Hematopoietic multipotent progenitor cell treated with erythropoietin and hydrocortisone succinate and interleukin-3 and kit ligand, for 4 days (in vitro differentiated cells): ENCODE measurements around the gene ZNF792.
A peak's percentile ranks its signal among the peaks of the same experiment; 100 is the strongest.
"Not testable (repeated sequence)": the region's sequence is repeated elsewhere in the genome, so short reads cannot be mapped to it uniquely, and the experiment has no call there.

Source experiments
- DNase-seq: peaks from one replicate; pipeline ENCODE4 v3.0.0-alpha.2; 2015

ZNF792 gene

DNA sequence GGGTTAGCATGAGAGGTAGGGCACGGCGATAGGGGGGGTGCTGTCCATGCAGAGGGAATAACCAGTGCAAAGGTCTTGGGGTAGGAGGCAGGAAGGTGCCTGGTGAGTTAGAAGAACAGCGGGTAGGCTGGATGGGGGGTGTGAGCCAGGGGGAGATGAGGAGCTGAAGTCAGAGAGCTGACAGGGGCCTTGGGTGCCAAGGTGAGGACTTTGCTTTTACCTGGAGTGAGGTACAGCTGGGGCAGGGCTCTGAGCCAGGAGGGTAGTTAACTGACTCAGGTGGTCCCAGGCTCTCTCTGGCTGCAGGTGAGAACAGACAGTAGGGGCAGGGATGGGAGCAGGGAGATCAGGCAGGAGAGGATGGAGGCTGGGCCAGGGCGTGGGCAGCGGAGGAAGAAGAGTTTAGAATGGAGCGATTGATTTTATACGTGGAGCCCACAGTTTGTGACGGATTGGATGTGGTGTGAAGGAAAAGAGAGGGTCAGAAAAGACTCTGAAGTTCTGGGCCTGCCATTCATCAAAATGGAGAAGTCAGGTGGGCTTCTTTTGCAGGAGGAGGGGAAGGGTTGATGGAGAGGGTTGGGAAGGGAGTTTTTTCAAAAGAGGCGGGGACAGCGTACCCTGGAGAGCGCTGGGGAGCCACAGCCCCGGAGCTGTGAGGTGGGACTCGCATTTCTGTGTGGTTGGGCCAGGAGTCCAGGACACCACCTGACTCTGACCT lies 34.9 kb upstream of the ZNF792 start:
- DNase-seq = no peak

DNA sequence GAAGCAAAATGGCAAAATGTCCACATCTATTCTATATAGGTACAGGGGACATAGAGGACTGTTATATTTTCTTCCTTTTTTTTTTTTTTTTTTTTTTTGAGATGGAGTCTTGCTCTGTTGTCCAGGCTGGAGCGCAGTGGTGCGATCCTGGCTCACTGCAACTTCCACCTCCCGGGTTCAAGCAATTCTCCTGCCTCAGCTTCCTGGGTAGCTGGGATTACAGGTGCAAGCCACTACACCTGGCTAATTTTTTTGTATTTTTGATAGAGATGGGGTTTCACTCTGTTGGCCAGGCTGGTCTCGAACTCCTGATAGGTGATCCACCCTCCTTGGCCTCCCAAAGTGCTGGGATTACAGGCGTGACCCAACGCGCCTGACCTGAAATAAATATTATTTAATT lies 34.2 kb upstream of the ZNF792 start:
- DNase-seq = not testable (repeated sequence)

- peak; percentile 61 for DNase-seq
Observed at GRCh38 chr19:34997071-34997617, 33.1 kb upstream of the ZNF792 start.

DNA sequence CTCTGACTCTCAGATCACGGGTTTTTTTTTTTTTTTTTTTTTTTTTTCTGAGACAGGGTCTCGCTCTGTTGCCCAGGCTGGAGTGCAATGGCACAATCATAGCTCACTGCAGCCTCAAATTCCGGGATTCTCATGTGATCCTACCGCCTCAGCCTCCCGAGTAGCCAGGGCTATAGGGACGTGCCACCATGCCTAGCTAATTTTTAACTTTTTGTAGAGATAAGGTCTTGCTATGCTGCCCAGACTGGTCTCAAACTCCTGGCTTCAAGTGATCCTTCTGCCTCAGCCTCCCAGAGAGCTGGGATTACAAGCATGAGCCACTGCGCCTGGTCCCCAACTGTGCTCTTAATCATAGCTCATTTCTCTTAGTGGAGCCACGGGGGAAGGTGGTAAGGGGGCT lies 31.5 kb upstream of the ZNF792 start:
- no peak for DNase-seq

- peak; percentile 40 for DNase-seq
Observed at GRCh38 chr19:34994643-34995541, 30.9 kb upstream of the ZNF792 start.

DNA sequence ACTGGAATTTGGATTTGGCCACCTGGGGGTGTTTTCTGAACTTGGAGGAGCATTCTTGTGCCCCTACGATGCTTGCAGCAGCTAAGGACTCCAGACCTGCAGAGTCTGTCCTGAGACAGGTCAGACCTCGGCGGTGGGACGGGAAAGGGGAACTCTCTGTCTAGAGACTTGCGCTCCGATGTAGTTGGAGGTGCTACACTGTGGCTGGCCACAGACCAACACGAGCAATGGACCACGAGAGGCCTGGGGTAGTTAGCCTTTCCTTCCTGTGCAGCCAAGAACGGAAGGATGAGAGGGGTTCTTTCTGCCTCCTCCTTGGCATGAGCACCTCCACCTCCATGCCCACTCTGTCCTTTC lies 30.2 kb upstream of the ZNF792 start:
- DNase-seq = no peak

DNA sequence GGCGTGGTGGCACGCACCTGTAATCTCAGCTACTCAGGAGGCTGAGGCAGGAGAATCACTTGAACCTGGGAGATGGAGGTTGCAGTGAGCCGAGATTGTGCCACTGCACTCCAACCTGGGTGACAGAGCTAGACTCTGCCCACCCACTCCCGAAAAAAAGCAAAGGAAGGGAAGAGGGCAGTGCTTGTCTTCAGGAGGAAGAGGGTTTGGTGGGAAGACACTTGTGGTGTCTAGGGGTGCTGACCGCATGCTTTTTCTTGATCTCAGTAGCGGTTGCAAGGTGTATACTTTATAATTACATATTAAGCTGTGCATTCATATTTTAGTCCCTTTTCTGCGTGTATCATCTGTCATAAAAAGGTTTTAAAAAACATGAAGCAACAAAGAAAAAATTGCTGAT lies 28.6 kb upstream of the ZNF792 start:
- DNase-seq = not testable (repeated sequence)

DNA sequence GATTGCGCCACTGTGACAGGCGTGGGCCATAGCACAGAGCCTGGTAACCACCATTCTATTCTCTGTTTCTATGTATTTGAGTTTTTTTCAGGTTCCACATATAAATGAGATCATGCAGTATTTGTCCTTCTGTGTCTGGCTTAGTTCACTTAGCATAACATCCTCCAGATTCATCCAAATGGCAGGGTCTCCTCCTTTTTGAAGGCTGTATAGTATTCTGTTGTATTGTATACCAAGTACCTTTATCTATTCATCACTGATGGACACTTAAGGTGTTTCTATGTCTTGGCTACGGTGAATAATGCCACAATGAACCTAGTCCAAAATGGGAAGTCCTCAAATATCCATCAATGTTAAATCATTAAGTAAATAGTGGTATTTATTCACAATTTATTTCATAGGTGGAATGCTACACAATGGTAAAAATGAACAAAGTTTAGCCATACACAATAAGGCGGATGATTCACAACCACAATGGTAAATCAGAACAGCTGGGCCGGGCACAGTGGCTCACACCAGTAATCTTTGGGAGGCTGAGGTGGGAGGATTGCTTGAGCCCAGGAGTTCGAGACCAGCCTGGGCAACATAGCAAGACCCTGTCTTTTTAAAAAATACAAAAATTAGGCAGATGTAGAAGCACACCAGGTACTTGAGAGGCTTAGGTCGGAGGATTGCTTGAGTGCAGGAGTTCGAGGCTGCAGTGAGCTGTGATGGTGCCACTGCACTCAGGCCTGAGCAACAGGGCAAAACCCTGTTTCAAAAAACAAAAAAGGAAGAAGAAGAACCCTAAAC lies 27.7 kb upstream of the ZNF792 start:
- DNase-seq = no peak

DNA sequence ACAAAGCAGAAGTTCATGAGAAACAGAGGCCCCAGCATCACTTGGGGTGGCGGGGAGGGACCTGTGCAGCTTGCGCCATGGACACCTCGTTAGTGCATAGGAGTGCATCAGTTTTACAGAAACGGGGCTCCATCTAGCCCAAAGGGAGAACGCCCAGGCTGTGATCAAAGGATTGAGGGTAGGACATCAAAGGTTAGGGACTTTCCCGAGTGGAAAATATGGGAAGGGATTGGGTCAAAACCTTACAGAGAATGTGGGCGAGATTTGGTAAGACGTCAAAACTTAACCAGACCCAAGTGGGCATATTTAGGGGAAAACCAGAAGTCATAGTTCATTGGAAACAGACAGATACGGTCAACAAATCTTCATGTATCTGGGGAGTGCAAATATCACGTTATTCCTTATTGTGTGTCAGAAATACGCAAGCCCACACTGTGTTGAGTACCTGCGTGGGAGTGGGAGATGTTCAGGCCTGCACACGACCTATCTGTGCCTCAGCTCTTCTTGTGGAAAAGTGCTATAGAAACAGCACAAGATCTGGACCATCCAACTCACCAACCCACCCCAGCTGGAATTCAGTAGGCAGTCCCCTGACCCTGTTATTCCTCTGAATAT lies 26.7 kb upstream of the ZNF792 start:
- DNase-seq = no peak

DNA sequence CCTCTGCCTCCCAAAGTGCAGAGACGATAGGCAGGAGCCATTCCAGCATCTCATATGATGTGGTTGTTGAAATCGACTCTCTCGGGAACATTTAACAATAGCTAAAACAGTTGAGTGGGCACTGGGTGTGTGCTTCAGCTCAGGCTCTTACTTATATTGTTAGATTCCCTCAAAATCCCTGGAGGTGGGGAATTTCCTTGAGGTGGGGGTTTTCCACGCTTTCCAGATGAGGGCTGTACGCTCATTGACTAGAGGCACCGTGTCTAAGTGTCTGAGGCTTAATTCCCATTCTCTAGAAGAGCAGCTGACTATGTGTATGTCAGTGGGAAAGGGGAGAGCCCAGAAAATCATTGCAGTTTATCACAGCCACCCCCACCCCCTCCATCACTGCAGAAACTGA lies 25.3 kb upstream of the ZNF792 start:
- no peak for DNase-seq

DNA sequence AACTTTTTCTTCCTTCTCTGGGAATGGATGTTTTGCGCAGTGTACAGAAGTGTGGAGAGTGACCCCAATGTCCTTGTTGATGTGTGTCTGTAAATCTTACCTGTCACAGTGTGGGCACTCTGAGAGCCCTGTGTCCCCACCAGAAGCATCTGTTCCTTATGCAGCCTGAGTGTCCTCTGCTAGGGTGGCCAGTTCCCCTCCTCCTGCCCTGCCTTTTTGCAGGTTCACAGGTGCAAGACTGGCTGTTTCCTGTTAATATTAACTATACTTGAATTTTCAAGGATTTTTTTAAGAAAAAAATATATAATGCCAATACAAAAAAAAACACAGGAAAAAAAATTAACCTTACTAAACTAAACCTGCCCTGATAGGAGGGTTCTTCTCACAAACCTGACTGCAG lies 24.1 kb upstream of the ZNF792 start:
- no peak for DNase-seq

DNA sequence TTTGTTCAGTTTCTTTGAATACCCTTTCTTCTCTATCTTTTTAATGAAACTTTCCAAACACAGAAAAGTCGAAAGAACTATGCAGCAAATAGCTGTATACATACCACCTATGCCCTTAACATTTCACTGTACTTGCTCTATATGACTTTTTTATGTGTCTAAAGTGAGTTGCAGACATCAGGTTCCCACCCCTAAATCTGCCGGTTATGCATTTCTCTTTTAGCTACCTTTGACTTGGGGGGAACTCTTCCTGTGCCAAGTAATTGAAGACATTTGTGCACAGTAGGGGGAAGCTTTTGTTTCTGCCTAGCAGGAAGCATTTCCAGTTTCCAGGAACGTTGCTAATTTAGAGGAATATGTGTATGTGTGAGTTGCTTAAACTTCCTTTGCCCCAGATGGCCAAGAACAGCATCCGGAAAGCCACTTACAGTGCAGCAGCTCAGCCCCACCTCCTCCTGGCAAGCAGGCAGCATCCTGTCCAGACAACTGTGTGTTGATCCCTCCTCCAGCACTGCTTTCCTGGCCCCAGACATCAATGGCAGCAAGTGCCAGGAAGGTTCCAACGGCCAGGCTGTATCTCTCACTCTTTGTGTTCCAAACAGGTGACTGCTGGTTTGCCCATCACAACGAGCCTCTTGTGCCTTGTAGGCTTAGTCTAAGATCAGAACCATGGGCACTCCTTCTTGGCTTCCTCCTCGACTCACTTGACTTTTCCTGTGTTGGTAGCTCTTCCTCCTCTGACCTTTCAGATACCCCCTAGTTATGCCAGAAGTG lies 21.4 kb upstream of the ZNF792 start:
- peak; percentile 33 for DNase-seq

GRCh38 chr19:34984287-34984686 lies 20.3 kb upstream of the ZNF792 start:
- no peak for DNase-seq

- DNase-seq = no peak
Observed at GRCh38 chr19:34983786-34984185, 19.8 kb upstream of the ZNF792 start.

DNA sequence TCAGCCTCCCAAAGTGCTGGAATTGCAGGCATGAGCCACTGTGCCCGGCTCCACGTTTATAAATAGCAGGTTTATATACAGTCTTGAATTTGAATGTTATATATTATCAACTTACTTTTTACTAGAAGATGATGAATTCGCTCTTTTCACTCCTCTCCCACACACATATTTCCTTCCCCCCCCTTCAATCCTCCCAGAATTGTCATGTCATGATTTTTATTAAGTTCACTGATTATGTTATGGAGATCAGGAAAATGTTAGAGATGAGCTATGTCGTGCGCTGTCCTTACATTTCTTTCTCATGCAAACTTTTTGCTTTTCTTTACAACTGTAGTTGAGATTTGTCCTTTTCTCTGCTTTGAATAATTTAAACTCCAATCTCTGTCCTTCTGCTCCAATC lies 18.2 kb upstream of the ZNF792 start:
- no peak for DNase-seq

DNA sequence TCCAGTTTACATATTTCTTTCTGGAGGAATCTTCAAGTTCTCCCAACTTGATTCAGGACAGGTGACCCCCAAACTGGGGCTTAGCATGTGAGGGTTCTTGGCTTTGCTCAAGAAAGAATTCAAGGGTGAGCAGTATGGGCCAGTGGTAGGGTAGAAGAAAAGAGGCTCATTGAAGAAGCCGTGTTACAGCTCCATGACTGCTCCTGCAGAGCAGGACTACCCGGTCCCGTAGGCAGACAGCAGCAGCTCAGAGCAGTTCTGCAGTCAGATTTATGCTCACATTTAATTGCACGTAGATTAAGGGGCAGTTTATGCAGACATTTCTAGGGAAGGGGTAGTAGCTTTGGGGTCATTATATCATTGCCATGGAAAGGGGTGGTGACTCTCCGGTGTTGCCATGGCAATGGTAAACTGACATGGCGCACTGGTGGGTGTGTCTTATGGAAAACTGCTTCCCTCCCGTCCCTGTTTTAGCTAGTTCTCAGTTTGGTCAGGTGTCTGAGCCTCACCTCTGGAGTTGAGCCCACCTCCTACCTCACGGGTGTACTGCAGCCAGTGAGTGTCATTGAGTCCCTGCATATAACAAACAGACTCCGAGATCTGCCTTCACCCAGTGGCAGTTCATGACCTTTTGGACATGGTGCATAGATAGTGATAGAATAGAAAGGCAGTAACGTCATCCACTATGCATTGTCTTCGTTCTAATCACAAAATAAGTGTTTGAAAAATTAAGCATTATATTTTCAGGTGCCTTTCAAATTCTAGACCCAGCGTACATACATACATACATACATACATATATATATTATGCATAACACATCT lies 16.0 kb upstream of the ZNF792 start:
- no peak for DNase-seq

DNA sequence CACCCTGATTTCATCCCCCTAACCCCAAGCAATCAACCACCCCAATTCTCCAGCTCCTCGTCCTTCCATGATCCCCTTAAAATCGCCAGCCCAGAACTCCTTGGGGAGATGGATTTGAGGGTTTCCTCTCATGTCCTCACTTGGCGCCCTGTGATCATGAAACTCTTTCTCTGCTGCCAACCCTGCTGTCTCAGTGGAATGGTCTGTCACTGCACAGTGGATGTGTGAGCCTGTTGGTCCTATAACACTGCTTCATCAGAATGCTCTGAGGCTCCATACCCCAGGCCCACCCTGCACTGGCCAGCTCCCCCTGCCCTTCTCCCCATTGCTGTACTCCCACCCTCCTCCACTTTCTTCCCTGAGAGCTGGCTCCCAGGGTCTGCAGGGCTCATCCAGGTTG lies 12.6 kb upstream of the ZNF792 start:
- no peak for DNase-seq

DNA sequence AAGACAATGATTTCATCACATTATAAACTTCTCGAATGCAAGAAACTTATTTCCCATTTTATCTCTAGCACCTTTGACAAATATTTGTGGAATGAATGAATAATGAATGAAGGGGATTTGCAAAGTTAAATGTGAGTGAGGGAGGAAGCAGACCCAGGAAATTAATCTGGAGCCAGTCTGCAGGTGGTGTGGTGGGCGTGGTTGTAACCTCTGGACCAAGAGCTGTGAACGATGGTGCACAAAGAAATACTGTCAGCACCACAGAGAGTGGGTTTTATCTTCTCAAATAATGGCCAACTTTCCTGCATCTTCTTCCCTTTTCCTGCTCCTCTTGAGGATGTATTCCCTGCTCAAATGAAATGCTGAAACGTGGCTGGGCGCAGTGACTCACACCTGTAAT lies 11.0 kb upstream of the ZNF792 start:
- DNase-seq = no peak

DNA sequence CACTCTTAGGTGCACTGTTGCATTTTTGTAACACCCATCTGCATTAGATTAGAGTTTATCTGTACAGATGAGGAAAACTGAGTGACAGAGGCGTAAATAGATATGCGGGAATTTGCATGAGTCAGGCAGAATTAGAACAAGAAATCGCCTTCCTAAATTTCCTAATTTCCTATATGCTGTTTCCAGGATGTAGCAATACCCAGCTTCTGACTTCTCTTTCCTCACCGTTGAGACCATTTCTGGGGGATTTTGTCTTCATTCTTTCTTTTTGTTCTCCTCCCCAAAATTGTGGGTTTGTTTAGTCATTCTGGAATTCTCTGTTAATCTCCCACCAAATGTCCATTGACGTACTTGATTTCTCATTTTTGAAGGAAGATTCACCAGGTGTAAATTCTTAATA lies 10.6 kb upstream of the ZNF792 start:
- DNase-seq = no peak

DNA sequence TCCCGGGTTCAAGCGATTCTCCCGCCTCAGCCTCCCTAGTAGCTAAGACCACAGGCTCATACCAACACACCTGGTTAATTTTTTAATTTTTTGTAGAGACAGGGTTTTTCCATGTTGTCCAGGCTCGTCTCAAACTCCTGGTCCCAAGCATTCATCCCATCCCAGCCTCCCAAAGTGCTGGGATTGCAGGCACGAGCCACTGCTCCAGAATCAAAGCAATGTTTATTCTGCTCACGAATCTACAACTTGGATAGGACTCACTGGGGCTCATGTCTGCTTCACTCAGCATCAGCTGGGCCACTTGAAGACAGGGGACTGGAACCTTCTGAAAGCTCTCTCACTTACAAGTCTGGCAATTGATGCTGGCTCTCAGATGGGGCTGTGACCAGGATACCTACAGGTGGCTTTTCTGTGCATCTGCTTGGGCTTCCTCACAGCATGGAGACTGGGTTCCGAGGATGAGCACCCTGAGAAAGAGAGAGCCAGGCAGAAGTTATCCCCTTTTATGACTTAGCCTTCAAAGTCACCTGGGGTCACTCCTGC lies 8.2 kb upstream of the ZNF792 start:
- no peak for DNase-seq
